ENCODE results near the gene FOXP2.
"Not testable (repeated sequence)": the region's sequence is repeated elsewhere in the genome, so short reads cannot be mapped to it uniquely, and the experiment has no call there.

FOXP2 gene

DNA sequence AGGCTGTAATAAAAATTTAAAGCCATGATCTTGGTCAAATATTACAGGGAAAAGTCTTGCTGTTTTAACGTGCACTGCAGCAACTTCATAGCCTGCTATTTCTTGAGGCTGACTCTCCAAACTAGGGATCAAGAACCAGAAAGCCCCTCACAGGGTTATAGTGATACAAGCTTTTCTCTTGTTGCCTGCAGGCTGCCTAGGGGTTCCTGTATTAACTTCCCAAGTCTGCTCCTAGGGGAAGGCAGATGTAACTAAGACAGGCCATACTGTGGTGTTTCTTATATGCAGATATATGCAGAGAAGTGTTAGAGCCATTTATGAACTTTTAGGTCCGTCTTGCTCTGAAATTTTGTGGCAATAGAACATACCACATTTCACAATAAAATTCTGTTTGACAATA lies 175.7 kb downstream of the FOXP2 start:
- no peak for DNase-seq (ENCODE audit: low spot score)

DNA sequence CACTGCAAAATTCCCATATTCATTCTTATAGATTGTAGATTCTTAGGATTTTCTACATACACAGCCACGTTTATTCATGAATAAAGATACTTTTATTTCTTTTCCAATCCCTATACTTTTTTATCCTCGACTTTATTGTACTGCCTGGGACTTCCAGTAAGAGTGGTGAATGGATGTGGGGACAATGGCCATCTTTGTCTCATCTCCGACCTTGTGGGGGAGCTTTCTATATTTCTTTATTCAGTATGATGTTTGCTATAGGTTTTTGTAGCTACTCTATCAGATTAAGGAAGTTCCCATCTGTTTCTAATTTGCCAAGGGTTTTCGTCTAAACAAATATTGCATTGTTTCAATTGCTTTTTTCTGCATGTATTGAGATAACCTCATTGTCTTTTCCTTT lies 184.3 kb downstream of the FOXP2 start:
- no peak for DNase-seq (ENCODE audit: low spot score)

DNA sequence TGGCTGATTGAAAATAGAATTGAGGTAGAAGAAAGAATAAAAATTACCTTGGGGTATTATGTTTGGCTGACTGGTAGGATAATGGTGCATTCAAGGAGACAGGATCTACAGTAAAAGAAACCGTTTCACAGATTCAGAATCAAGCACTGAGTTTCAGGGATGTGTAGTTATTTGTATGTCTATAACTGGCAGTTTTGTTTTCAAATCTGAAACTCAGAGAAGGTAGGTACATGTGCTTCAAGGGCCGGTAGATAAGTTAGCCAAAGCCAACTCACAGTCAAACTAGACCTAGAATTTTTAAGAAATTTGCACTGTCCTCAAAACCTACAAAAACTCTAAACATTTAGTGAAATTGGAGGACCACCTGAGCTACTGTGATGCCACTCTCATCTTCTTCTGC lies 191.5 kb downstream of the FOXP2 start:
- no peak for DNase-seq (ENCODE audit: low spot score)

DNA sequence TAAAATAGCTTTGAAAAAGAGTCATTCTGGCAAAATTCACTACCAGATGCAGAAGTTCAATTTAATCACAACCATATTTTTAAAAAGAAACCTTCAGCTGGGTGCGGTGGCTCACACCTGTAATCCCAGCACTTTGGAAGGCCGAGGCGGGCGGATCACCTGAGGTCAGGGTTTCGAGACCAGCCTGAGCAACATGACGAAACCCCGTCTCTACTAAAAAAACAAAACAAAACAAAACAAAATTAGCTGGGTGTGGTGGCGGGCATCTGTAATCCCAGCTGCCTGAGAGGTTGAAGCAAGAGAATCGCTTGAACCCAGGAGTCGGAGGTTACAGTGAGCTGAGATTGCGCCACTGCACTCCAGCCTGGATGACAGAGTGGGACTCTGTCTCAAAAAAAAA lies 194.2 kb downstream of the FOXP2 start:
- DNase-seq (ENCODE audit: low spot score) = not testable (repeated sequence)

DNA sequence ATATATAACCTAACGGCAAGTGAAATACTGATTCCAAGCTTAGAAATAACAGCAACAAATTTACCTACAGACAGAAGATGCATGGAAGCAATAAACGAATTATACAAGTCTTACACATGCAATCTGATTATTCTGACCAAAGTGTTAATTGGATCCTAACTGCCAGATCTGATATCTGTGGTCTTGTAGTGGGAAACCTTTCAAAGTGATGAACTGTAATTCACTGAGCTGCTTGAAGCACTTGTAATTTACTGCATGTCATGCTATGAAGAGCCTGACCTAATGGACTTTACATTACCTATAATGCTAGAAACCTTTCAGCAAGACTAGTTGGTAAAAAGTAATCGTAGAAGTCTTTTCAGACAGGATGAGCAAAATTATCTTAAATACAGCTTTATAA lies 205.6 kb downstream of the FOXP2 start:
- DNase-seq (ENCODE audit: low spot score) = no peak

DNA sequence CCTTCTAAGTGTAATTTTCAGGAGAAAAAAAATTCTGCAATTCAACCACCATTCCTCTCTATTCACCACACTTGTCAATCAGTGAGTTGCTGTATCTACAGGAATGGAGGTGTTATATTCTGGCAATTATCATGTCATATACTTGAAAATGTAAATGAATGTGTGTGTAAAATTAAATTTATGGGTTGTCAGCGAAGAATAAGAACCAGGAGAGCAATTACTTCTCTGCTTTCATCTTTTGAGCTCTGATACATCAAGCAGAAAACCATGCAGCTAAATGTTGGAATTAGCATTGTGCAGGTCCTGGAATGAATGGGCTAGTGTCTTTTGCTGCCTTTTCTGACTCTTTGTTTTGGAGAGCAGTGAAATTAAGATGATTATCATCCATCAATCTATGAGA lies 207.6 kb downstream of the FOXP2 start:
- no peak for DNase-seq (ENCODE audit: low spot score)

DNA sequence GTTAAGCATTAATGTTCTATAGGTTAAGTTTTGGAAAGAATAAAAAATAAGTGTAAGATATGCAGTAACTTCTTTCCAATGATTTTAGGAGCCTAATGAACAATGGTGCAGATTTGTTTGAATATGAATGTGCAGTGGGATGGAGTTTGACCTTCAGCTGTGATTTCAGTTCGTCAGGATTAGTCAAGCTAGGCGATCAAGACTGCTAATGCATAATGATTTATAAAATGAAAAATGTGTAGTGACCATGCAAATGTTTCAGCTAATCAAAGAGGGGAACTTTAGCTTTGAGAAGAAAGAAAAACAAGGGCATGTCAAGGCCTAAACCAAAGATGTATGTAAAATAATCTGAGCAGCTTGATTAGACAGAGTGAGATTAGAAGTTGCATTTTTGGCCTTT lies 208.5 kb downstream of the FOXP2 start:
- no peak for DNase-seq (ENCODE audit: low spot score)

DNA sequence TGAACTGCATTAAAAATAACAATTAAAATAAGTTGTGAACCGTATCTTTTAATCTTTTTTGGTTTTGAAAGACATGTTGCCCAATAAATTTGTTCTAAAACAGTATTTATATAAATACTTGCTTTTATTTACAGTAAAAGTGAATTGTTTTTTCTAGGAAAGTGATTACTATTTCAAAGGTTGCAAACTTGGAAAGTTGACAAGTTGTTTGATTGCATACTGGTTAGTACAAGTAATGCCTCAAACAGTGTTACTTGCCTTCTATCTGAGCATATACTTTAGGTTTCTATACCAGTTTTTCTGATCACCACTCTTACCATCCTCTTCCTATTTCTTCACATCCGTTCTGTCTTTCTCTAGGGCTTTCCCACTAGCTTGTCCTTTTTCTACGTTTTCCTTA lies 212.6 kb downstream of the FOXP2 start:
- no peak for DNase-seq (ENCODE audit: low spot score)

DNA sequence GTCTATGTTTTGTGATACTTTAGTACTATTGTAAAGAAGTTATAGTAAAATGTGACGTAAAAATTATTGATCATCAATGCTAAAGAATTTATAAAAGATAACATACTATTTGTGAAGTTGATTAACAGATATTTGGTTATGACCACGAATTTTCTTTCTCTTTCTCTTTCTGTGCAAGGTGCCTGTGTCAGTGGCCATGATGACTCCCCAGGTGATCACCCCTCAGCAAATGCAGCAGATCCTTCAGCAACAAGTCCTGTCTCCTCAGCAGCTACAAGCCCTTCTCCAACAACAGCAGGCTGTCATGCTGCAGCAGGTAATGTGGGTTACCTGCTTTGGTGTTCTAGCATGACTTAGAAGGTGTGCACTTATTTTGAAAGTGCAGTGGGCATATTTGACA lies 213.7 kb downstream of the FOXP2 start:
- no peak for DNase-seq (ENCODE audit: low spot score)

DNA sequence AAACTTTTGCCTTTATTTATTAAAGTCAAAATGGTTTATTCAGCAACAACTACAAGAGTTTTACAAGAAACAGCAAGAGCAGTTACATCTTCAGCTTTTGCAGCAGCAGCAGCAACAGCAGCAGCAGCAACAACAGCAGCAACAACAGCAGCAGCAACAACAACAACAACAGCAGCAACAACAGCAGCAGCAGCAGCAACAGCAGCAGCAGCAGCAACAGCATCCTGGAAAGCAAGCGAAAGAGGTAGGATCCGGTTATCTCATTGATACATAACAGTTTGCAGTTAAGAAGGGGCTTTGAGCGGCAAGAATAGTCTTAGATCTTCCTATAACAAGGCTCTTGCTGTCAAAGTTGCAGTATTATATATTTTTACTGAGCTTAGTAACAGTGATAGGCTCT lies 215.1 kb downstream of the FOXP2 start:
- DNase-seq (ENCODE audit: low spot score) = no peak

DNA sequence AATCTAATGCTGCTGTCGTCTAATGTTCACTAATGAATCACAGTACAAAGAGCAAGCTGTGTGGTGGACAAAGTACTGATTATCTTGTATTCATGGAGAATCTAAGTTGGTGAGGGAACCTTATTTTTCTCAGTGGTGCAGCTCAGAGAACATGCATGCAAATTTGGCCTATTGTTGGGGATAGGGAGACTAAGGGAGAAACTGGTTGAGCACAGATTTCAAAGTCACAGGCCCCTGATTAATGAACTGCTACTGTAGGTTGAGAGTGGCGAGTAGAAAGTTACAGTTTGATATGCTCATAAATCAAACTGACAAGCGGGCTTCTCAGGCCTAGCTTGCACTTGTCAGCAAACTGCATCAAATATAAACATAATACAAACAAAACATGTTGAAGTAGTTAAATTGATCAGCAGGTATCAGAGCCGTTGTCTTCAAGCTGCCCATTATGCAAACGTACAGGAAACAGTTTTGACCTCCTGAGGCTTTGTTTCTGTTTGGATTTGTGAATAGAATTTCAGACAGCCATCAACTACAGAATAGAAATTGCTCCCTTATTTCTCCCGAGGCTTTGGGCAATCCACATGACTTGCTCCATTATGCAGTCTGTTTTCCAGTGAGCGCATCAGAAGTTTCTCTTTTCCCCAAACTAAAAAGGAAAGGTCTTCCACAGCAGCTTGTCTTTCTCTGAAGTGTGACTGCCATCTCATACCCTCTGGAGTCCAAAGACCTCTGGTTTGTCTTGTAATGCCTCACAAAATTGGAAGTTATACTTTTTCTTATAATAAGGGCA lies 215.8 kb downstream of the FOXP2 start:
- no peak for DNase-seq (ENCODE audit: low spot score)

DNA sequence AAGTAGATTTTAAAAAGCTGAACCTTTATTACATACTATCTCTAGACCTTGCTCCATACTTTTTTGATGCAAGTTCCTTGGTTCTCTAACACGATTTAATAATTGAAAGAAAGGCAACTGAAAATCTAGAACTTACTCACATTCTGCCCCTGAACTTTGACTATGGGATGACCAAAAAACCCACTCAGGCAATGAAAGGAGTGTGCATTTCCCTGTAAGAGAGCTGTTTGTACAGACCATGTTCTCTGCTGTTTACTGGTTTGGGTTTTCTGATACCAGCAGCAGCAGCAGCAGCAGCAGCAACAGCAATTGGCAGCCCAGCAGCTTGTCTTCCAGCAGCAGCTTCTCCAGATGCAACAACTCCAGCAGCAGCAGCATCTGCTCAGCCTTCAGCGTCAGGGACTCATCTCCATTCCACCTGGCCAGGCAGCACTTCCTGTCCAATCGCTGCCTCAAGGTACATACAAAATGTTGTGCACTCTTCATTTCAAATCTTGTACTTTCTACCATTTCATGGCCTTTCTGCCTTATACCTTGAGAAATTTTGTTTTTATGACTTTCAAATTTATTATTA lies 216.7 kb downstream of the FOXP2 start:
- DNase-seq (ENCODE audit: low spot score) = no peak

DNA sequence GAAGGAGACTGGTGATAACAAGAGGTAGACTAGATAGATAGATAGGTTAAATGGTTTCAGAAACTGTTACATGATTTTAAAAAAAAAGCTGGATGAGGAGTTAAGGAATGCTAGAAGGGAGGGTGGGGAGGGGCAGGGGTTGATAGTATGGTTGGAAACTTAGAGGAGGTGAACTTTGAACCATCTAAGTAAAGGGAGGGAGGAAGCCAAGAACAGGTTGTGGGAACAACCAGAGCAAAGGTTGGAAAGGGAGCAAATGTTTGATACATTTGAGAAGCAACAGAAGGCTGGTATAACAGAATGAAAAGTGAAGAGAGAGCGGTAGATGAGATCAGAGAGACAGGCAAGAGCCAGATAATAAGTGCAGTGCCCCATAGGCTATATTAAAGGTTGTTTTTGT lies 224.8 kb downstream of the FOXP2 start:
- DNase-seq (ENCODE audit: low spot score) = no peak

DNA sequence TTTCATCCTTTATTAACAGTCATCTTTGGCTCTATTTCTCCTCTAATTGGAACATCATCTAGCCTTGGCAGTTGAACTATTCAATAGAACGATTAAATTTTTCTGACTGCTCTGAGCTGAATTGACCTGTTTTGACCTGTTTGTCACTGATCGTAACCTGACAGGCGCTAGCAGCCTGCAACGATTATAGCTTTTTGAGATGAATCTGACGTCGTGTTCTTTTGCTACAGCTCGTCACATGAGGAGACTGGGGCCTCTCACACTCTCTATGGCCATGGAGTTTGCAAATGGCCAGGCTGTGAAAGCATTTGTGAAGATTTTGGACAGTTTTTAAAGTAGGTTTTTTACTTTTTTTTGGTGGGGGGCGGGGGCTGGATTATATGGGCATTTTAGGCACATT lies 229.8 kb downstream of the FOXP2 start:
- DNase-seq (ENCODE audit: low spot score) = no peak

DNA sequence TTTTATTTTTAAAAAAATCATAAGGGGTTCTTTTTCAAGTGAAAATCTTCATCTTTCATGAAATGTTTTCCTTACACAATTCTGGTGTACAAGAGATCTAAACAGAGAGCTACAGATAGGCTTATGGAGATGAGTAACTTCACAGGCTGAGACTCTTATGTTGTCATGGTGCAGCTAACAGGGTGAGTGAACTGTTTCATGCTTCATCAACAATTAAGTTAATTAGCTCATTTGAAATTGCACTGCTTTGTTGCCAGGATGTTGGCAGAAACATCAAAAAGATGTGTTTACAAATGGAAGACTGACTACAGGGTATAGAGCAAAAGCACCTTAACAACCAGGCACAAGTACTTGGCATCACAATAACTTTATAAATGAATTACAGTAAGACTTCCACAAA lies 230.8 kb downstream of the FOXP2 start:
- DNase-seq (ENCODE audit: low spot score) = no peak

DNA sequence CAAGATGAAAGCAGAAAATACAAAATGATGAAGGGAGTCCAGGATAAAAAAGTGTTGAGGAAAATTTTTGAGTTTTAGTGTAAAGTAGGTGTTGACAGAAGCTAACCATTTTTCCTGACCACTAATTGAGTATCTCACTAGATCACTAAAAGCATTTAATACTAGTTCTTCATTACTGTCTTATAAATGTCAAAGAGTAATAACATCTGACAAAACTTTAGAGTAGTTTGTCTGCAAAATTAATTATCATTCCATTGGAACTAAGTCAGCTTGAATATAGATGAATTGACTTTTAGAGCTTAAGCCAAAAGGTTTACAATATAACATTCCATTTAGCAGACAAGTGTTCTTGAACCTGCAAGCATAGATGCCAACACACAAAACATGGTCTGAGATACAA lies 232.9 kb downstream of the FOXP2 start:
- no peak for DNase-seq (ENCODE audit: low spot score)

DNA sequence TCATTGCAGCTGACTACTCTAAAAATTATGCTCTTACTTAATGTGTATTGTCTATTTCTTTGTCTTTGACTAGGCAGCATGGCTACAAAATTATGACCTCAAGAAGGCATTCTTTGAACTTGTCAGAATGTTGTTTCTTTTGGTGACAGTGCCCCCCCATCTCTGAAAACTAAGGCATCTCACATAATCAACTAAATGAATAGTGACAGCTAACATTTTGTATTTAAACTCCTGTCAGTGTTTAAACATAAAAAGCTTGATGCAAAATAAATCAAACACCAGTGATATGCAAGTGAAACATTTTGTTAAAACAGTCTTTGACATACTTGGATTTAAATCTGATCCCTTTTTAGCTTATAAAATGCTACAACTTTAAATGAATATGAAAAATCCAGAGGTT lies 233.5 kb downstream of the FOXP2 start:
- no peak for DNase-seq (ENCODE audit: low spot score)

DNA sequence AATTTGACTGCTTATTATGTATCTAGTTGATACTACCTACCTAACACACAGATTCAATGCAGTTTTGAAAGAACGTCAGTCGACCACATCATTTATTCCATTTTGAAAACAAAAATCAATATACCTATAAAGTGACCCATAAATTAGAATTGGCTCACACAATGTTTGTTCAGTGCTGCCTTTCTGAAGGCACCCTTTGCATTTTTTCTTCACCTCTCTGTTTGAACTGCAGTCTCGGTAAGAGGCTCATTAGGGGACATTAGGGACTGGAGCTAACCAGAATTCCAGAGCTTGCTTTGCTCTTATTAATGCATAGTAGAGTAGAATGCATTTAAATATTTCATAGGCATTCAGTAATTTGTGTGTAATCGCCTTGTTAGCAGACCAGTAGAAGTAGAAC lies 234.1 kb downstream of the FOXP2 start:
- DNase-seq (ENCODE audit: low spot score) = no peak

DNA sequence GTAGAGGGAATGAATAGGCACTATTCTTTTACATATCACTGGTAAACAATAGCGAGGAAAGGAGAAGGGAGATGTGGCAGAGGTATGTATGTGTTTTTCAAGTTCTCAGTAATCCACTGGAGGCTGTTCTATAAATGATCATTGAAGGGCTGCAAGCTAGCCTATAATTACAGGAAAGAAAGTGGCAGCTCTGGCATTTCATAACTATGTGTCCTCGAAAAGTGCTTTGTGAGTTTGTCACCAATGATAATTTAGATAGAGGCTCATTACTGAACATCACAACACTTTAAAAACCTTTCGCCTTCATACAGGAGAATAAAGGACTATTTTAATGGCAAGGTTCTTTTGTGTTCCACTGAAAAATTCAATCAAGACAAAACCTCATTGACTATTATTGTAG lies 235.1 kb downstream of the FOXP2 start:
- DNase-seq (ENCODE audit: low spot score) = no peak

DNA sequence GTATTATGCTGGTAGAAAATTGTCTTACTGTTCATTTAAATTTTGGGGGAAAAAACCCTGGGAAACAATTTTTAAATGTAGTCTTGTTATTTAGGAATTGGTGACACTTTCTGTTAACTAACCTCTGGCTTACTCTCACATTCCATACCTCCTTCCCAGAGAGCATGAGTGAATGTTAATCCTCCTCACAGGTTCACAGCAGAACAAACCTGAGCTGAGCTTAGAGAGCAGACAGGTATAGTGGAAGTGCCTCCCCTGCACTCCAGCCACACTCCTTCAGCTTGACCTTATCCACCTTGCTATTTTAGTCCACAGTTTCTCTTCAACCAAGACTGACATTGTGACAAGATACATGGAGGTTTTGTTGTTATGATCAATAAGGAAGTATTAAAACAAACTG lies 235.9 kb downstream of the FOXP2 start:
- DNase-seq (ENCODE audit: low spot score) = no peak

DNA sequence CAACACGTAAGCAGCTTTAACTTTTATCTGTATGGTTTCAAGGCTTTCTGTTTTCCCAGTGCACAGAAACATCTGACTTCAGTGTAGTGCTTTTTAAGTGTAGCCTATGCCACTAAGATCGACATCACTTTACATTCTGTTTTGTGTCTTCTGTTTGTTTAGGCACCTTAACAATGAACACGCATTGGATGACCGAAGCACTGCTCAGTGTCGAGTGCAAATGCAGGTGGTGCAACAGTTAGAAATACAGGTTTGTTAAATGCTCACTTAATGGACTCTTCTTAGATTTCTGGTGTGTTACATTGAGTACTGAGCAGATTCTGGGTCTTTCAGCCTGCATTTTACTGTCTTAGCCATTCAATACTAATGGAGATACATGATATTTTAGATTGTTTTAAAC lies 237.4 kb downstream of the FOXP2 start:
- no peak for DNase-seq (ENCODE audit: low spot score)

DNA sequence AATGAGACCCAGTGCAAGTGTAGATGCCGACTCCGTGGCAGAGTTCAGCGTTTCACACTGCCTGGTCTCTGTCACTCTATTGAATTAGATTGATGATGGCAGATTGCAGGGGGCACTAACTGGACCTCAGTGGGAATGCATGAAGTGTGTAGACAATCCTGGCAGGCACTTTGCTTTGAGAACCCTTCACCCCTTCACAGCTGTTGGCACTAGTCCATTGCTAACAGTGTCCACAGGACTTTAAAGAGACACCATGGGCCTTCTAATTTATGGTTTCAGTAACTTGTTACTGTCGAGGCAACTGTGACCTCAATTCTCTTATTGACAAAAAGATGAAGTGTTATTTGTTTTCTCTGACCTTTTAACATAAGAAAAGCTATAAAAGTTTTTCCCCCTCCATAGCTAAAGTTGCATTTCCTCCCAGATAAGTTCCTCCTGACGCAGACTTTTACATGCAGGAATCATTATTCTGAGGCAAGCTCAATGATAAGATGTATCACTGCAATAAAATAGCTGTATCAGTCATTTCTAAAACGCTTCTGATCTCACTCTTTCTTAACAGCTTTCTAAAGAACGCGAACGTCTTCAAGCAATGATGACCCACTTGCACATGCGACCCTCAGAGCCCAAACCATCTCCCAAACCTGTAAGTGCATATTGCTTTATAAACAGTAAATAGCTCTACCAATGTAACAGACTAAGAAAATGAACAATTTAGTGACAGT lies 238.9 kb downstream of the FOXP2 start:
- DNase-seq (ENCODE audit: low spot score) = no peak

DNA sequence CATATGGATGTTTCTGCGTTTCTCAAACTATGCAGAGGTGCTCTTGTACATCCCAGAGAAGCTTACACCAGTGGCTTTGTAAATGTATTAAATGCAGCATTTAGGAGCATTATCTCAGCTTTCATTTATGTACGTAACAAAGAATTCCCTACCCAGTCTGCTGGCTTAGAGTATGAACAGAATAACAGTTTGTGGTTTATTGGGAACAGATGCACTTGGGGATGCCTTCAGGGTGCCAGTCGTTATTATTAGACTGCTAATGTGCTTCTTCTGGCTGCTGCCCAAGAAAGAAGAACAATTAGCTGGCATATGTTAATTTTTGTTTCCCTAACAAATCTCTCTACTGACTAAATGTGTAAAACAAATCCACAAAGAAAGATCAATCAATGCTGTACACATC lies 241.9 kb downstream of the FOXP2 start:
- no peak for DNase-seq (ENCODE audit: low spot score)

DNA sequence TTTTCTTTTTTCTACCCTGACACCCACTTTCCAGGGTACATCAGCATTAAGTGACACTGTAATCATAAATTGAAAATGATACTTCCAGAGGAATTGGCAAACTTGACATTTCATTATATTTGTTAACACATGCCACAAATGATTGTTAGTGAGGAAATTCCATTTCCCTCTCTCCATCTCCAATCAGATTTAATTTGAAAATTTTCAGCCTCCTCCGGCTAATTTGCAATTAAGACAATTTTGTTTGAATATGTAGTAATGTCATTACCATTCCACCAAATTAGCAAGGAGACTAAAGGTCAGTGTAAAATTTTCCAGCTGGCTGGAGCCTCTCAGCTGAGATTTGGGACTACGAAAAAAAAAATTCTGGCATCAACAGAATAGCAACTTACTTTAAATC lies 242.7 kb downstream of the FOXP2 start:
- no peak for DNase-seq (ENCODE audit: low spot score)

All from GM03348 (cell line).